Hypothalamus (tissue), 51 donors: ENCODE measurements around the gene UBAP2L.
"Not testable (repeated sequence)": the region's sequence is repeated elsewhere in the genome, so short reads cannot be mapped to it uniquely, and the experiment has no call there.

Experiments
- DNase-seq, 51 donors: peaks; one replicate each; lab custom pipeline; 2025; lab: John Stamatoyannopoulos, UW

The UBAP2L gene

DNA sequence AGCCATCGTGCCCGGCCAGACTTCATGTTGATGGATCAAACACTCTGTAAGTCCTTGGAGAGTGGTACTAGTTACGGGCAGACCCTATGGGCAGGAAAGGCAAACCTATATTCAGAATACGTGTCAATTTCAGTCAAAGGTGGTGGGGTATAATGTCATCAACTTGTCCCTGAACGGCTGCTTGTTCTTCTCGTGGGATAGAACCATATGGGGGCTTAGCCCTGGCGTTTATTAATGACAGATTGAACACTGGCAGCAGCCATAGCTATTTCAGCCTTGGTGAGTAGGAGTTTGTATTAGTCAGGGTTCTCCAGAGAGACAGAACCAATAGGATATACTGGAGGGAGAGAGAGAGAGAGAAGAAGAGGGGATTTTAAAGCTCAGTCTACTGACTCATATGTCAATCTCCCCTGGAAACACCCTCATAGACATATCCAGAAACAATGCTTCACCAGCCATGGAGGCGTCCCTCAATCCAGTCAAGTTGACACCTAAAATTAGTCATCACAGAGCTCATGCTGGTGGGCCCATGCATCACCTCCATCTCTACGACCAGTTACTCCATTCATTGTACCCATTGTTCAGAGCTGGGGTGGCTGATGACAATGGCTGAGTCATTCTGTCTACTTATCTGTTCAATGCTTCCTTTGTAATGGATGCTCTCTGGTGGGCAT lies 84.0 kb downstream of the UBAP2L start:
- DNase-seq = peak in 2 of 51 donors; percentile 5 to 12

DNA sequence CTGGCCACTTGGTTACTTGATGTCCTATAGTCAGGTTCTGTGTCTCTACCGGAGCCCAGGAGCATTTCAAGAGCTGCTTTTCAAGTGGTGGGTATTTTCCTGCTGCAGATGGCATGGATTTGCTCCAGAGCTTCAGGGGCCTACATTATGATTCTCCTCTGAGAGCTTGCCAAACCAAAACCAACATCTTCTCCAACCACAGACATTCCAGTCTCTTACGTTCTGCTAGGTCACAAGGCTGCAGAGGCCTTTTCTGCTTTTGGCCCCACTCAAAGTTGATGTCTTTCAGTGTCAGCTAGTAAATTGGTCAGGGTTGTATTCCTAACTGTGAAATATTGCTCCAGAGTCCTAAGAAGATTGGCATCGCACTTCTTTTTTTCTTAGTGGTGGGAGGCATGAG lies 85.4 kb downstream of the UBAP2L start:
- DNase-seq = no peak

DNA sequence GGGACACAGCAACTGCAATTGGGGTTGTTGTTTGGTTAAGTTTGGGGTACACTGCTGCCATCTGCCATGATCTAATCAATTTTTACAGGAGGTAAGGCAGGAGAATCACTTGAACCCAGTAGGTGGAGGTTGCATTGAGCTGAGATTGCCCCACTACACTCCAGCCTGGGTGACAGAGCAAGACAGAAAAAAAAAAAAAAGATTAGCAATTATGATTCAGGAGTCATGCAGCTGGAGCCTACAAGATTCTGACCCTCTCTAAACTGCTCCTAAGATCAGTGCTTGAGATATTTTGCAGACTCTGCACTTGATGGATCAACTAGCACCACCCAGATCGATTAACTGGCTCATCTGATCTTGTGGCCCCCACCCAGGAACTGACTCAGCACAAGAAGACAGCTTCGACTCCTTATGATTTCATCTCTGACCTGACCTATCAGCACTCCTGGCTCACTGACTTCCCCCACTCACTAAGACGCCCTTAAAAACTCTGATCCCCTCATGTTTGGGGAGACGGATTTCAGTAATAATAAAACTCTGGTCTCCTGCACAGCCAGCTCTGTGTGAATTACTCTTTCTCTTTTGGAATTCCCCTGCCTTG lies 87.0 kb downstream of the UBAP2L start:
- DNase-seq = not testable (repeated sequence)

DNA sequence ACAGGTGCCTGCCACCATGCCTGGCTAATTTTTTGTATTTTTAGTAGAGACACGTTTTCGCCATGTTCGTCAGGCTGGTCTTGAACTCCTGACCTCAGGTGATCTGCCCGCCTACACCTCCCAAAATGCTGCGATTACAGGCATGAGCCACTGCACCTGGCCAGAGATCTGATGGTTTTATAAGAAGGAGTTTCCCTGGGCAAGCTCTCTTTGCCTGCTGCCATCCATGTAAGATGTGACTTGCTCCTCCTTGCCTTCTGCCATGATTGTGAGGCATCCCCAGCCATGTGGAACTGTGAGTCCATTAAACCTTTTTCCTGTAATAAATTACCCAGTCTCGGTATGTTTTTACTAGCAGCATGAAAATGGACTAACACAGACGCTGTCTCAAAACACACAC lies 88.4 kb downstream of the UBAP2L start:
- not testable (repeated sequence) for DNase-seq

DNA sequence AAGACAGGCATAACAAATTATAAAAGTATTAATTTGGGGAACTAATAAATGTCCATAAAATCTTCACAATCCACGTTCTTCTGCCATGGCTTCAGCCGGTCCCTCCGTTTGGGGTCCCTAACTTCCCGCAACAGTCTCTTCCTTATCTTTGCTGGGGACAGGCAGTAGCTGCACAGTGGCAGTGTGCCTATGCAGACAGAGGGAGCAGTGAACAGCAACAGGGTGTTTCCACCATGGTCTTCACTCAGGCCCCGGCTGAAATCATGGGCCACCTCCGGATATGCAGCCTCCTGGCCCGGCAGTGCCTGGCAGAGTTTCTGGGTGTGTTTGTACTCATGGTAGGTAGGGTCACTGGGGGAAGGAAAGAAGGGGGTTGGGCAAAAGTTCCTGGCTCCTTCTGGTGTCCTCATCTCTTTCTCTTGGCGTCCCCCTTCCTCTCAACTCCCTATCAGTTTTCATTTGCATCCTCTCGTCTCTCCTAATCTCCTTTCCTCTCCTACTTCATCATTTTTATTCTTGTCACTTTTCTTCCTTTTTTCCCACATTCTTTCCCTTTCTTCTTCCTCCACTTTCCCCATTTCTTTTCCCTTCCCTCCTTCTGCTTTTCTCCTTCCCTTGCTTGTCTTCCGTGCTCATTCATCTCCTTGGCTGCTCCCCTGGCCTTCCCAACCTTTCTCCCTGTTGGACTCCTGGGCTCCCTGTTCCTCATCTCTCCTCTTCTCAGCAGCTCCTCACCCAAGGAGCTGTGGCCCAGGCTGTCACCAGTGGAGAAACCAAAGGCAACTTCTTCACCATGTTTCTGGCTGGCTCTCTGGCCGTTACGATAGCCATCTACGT lies 91.7 kb downstream of the UBAP2L start:
- not testable (repeated sequence) for DNase-seq

DNA sequence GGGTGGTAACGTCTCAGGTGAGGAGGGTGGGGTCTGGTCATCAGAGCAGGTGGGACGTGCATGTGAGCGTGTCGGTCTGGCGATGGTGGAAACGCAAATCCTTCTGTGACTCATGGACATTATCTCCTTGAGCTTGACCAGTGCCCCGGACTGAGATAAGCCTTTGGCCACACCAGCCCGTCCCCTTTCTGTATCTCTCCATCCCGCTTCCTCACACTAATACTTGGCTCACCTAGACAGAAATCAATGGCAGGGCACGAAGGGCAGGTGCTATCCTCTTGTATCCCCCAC lies 92.3 kb downstream of the UBAP2L start:
- DNase-seq = no peak

DNA sequence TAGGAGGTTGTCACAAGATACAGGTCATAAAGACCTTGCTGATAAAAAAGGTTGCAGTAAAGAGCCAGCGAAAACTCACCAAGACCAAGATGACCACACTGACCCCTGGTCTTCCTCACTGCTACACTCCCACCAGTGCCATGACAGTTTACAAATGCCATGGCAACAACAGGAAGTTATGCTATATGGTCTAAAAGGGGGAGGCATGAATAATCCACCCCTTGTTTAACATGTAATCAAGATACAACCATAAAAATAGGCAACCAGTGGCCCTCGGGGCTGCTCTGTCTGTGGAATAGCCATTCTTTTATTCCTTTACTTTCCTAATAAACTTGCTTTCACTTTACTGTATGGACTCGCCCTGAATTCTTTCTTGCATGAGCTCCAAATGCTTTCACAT lies 93.5 kb downstream of the UBAP2L start:
- DNase-seq = not testable (repeated sequence)

DNA sequence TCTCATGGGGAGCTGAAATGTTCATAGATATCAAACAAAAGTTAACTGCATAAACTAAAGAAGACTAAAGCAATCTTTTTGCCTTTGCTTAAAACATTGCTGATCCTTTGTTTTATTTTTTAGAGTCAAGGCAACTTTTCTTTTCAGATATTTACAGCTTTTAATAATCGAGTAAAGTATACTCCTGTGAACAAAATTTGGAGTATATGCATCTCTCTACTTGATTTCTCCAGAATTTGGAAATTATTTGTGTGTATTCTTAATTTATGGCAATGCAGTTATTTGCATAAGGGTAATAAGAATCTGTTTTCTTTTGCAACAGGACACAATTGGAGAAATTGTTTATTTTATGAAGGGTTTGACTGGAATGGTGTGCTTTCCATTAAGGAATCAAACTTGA lies 95.9 kb downstream of the UBAP2L start:
- no peak for DNase-seq

DNA sequence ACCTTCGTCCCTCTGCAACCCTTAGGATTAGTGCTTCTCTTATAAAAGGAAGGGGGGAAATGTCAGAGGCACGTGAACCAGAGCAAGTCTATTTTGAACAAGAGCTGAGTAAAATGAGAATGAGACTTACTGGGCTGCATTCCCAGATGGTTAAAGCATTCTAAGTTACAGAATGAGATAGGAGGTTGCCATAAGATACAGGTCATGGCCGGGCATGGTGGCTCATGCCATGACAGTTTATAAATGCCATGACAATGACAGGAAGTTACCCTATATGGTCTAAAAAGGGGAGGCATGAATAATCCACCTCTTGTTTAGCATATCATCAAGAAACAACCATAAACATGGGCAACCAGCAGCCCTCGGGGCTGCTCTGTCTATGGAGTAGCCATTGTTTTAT lies 97.6 kb downstream of the UBAP2L start:
- no peak for DNase-seq
